AG08395 (cell line): Measurements from ENCODE around the gene PGP.
A peak's percentile ranks its signal among the peaks of the same experiment; 100 is the strongest.

Experiments used
- DNase-seq: peaks from one replicate; pipeline ENCODE4 v3.0.0; 2012; ENCODE audit warnings: mixed read lengths, low spot score

Gene PGP

GRCh38 chr16:2180962-2181923 lies 33.4 kb downstream of the PGP start:
- no peak for DNase-seq

- DNase-seq = no peak
Measured at GRCh38 chr16:2180461-2180860, 34.2 kb downstream of the PGP start.

- DNase-seq = no peak
Measured at GRCh38 chr16:2179576-2179975, 35.1 kb downstream of the PGP start.

GRCh38 chr16:2179107-2179501 lies 35.5 kb downstream of the PGP start:
- no peak for DNase-seq

- peak; percentile 10 for DNase-seq
Measured at GRCh38 chr16:2178321-2179106, 36.1 kb downstream of the PGP start.

GRCh38 chr16:2177561-2177960 lies 37.1 kb downstream of the PGP start:
- no peak for DNase-seq

GRCh38 chr16:2177101-2177500 lies 37.5 kb downstream of the PGP start:
- no peak for DNase-seq

GRCh38 chr16:2176047-2176446 lies 38.6 kb downstream of the PGP start:
- DNase-seq = no peak

- no peak for DNase-seq
Measured at GRCh38 chr16:2175454-2175853, 39.2 kb downstream of the PGP start.

- DNase-seq = no peak
Measured at GRCh38 chr16:2174396-2175131, 40.1 kb downstream of the PGP start.

- DNase-seq = no peak
Measured at GRCh38 chr16:2173916-2174315, 40.7 kb downstream of the PGP start.

GRCh38 chr16:2173366-2173765 lies 41.3 kb downstream of the PGP start:
- no peak for DNase-seq

- no peak for DNase-seq
Measured at GRCh38 chr16:2172688-2173335, 41.8 kb downstream of the PGP start.

- no peak for DNase-seq
Measured at GRCh38 chr16:2171601-2172178, 43.0 kb downstream of the PGP start.

GRCh38 chr16:2170587-2171435 lies 43.8 kb downstream of the PGP start:
- DNase-seq = no peak

- DNase-seq = no peak
Measured at GRCh38 chr16:2170080-2170479, 44.6 kb downstream of the PGP start.

- no peak for DNase-seq
Measured at GRCh38 chr16:2167068-2167638, 47.5 kb downstream of the PGP start.

- no peak for DNase-seq
Measured at GRCh38 chr16:2166263-2167067, 48.2 kb downstream of the PGP start.

- no peak for DNase-seq
Measured at GRCh38 chr16:2165861-2166260, 48.8 kb downstream of the PGP start.
